GM19395 (cell line): ENCODE data around the gene GDPD4.

Source experiments
- ATAC-seq: cut with Tn5 transposase; IDR thresholded peaks from one replicate; pipeline ENCODE4 v1.9.1; 2021; ENCODE audit warnings: mild to moderate bottlenecking, moderate library complexity; ENCODE audit not compliant: unreplicated experiment

Gene GDPD4

GRCh38 chr11:77244277-77245027, 57.0 kb downstream of the GDPD4 start:
- ATAC-seq = no peak

- ATAC-seq = no peak
Observed at GRCh38 chr11:77236901-77237300, 64.6 kb downstream of the GDPD4 start.

- ATAC-seq = no peak
Observed at GRCh38 chr11:77233011-77233410, 68.5 kb downstream of the GDPD4 start.

GRCh38 chr11:77232242-77232641, 69.2 kb downstream of the GDPD4 start:
- ATAC-seq = no peak

- no peak for ATAC-seq
Observed at GRCh38 chr11:77231800-77232199, 69.7 kb downstream of the GDPD4 start.

- no peak for ATAC-seq
Observed at GRCh38 chr11:77230878-77231605, 70.4 kb downstream of the GDPD4 start.

GRCh38 chr11:77223797-77224196, 77.7 kb downstream of the GDPD4 start:
- no peak for ATAC-seq

- no peak for ATAC-seq
Observed at GRCh38 chr11:77217156-77217555, 84.3 kb downstream of the GDPD4 start.

- ATAC-seq = no peak
Observed at GRCh38 chr11:77215106-77215505, 86.4 kb downstream of the GDPD4 start.

- no peak for ATAC-seq
Observed at GRCh38 chr11:77214557-77214956, 86.9 kb downstream of the GDPD4 start.

GRCh38 chr11:77213589-77214428, 87.7 kb downstream of the GDPD4 start:
- ATAC-seq = no peak

GRCh38 chr11:77213029-77213579, 88.4 kb downstream of the GDPD4 start:
- ATAC-seq = no peak

- ATAC-seq = no peak
Observed at GRCh38 chr11:77212314-77213007, 89.0 kb downstream of the GDPD4 start.

GRCh38 chr11:77211594-77212251, 89.8 kb downstream of the GDPD4 start:
- no peak for ATAC-seq

- no peak for ATAC-seq
Observed at GRCh38 chr11:77211040-77211451, 90.4 kb downstream of the GDPD4 start.

GRCh38 chr11:77209663-77210062, 91.8 kb downstream of the GDPD4 start:
- no peak for ATAC-seq

- ATAC-seq = no peak
Observed at GRCh38 chr11:77208535-77208934, 93.0 kb downstream of the GDPD4 start.

- no peak for ATAC-seq
Observed at GRCh38 chr11:77207618-77208313, 93.7 kb downstream of the GDPD4 start.

- no peak for ATAC-seq
Observed at GRCh38 chr11:77207019-77207485, 94.4 kb downstream of the GDPD4 start.
